Gastroesophageal sphincter (tissue), 3 donors: Measurements from ENCODE around the gene NFKBIL1.

Source experiments
- CTCF ChIP-seq, 4 experiments: fragments of 200-600 bp in 2 of 4; fragments of 450-650 bp in 2 of 4; sonication (generic) in 1 of 4; IDR thresholded peaks; one replicate each; pipeline ENCODE4 v1.5.1; 2017 to 2019; ENCODE audit warnings: antibody characterized with exemption in 4 of 4, mild to moderate bottlenecking in 2 of 4, moderate library complexity in 2 of 4
- POLR2A ChIP-seq, 2 donors: fragments of 450-650 bp; IDR thresholded peaks; one replicate each; pipeline ENCODE4 v1.6.1; 2017; ENCODE audit warnings: antibody characterized with exemption in 2 of 2, mild to moderate bottlenecking in 2 of 2, moderate library complexity in 1 of 2
- POLR2AphosphoS5 ChIP-seq: sonication (generic); formaldehyde crosslinking; IDR thresholded peaks from one replicate; pipeline ENCODE4 v1.6.1; 2017; ENCODE audit warnings: antibody characterized with exemption

GRCh38 chr6:31528821-31529328 lies 18.5 kb upstream of the NFKBIL1 start, which contains the start of gene MCCD1:
- TF ChIP-seq POLR2AphosphoS5 (no peak), POLR2A (IDR thresholded peaks at IDR 0.05) (no peak), CTCF (IDR thresholded peaks at IDR 0.05) (no peak)
